Type B pancreatic cell (in vitro differentiated cells): Measurements from ENCODE around the gene CTSA. TPM values are rescaled to one million over a fixed set of nuclear protein-coding genes. Genes with fewer than 3 reads are reported as not detected.
A peak's percentile ranks its signal among the peaks of the same experiment; 100 is the strongest.

Experiments used
- DNase-seq: peaks from one replicate; pipeline ENCODE4 v3.0.0; 2021; ENCODE audit warnings: mixed read lengths; ENCODE audit not compliant: unreplicated experiment; ENCODE audit errors: extremely low spot score
- H3K27ac Mint-ChIP-seq: 2 replicates; pipeline ENCODE4 v1.8.0; 2021; ENCODE audit warnings: mild to moderate bottlenecking, mixed read lengths
- H3K27me3 Mint-ChIP-seq: 2 replicates; pipeline ENCODE4 v1.8.0; 2021; ENCODE audit warnings: mixed read lengths
- H3K36me3 Mint-ChIP-seq: 2 replicates; pipeline ENCODE4 v1.8.0; 2021; ENCODE audit warnings: mixed read lengths
- H3K4me1 Mint-ChIP-seq: one replicate; pipeline ENCODE4 v1.8.0; 2021; ENCODE audit warnings: mixed read lengths; ENCODE audit not compliant: unreplicated experiment
- H3K4me3 Mint-ChIP-seq: 2 replicates; pipeline ENCODE4 v1.8.0; 2021; ENCODE audit warnings: mild to moderate bottlenecking, mixed read lengths
- H3K9me3 Mint-ChIP-seq: 2 replicates; pipeline ENCODE4 v1.8.0; 2021; ENCODE audit warnings: mixed read lengths
- total RNA-seq: library from RNA; stranded (reverse); gene quantifications from 2 replicates; pipeline ENCODE4 v1.2.1, GENCODE V29; 2021; ENCODE audit warnings: low replicate concordance
- TF ChIP-seq, protein P1 (sequence below): fragments of 200-600 bp; sonication (generic); conservative IDR thresholded peaks from 2 replicates; pipeline ENCODE4 v1.5.0; 2021; ENCODE audit warnings: antibody characterized with exemption, mild to moderate bottlenecking

The CTSA gene
- total RNA-seq, 1 donor from 2014 or later: 142 TPM

DNA sequence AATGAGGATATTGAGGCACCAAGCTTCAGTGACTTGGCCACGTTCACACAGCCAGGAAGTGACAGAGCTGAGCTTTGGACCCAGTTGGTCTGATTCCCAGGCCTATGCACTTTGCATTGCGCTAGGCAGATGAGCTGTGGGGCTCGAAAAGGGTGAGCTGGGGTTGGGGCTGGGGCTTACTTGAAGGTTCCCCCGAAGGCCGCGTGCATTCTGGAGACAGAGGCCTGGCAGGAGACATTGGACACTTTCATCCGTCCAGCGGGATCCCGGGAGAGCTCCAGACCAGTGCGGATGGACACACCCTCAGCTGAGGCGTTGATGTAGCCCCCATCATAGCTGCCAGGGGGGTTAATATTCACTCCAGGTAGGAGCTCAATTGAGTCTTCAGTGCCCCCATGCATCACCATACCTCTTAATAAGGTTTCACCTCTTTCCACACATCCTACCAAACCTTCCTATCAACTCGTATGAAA is 18.2 kb downstream of the CTSA start:
- Mint-ChIP-seq H3K36me3 (peaks cover 10% of the 10 kb centered on the region), H3K4me1 (peaks cover 11% of the 10 kb centered on the region), H3K9me3 (no peaks in the 10 kb centered on the region), H3K4me3 (no peak overlapping the region), H3K27ac (no peak overlapping the region), H3K27me3 (no peaks in the 10 kb centered on the region)
- DNase-seq: no peak
- TF ChIP-seq, protein P1, sequence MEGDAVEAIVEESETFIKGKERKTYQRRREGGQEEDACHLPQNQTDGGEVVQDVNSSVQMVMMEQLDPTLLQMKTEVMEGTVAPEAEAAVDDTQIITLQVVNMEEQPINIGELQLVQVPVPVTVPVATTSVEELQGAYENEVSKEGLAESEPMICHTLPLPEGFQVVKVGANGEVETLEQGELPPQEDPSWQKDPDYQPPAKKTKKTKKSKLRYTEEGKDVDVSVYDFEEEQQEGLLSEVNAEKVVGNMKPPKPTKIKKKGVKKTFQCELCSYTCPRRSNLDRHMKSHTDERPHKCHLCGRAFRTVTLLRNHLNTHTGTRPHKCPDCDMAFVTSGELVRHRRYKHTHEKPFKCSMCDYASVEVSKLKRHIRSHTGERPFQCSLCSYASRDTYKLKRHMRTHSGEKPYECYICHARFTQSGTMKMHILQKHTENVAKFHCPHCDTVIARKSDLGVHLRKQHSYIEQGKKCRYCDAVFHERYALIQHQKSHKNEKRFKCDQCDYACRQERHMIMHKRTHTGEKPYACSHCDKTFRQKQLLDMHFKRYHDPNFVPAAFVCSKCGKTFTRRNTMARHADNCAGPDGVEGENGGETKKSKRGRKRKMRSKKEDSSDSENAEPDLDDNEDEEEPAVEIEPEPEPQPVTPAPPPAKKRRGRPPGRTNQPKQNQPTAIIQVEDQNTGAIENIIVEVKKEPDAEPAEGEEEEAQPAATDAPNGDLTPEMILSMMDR: no peak

DNA sequence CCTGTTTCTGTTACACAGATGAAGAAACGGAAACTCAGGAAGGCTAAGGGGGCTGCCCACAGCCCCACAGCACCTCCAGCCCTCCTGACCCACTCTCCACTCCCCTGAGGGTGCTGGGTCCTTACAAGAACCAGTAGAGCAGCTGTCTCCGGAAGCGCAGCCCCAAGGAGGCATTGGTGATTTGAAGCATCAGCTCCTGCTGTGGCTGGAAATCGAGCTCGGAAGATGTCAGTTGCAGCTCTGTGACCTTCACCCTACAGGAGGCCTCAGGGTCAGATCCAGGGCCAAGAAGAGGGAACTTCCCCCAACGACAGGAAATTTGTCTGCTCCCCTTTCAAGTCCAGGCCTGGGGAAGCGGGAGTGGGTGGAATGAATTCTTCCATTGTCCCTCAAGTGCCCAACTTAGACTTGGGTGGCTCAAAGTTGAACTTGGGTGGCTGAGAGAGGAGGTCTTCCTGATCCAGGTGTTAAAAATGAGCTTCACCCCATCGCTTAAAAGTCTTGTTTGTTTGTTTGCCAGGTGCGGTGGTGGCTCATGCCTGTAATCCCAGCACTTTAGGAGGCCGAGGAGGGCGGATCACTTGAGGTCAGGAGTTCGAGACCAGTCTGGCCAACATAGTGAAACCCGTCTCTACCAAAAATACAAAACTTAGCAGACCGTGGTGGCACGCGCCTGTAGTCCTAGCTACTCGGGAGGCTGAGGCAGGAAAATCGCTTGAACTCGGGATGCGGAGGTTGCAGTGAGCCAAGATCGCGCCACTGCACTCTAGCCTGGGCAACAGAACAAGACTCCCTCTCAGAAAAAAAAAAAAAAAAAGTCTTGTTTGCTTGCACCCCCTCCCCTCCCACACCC is 18.9 kb downstream of the CTSA start:
- no peaks in the 10 kb centered on the region for H3K27me3 Mint-ChIP-seq
- H3K9me3 Mint-ChIP-seq: no peaks in the 10 kb centered on the region
- H3K4me1 Mint-ChIP-seq: peaks cover 14% of the 10 kb centered on the region
- H3K27ac Mint-ChIP-seq: peak overlapping the region; percentile 86
- peaks cover 10% of the 10 kb centered on the region for H3K36me3 Mint-ChIP-seq
- TF ChIP-seq, protein P1: no peak
- DNase-seq: no peak
- H3K4me3 Mint-ChIP-seq: peak overlapping the region; percentile 93

DNA sequence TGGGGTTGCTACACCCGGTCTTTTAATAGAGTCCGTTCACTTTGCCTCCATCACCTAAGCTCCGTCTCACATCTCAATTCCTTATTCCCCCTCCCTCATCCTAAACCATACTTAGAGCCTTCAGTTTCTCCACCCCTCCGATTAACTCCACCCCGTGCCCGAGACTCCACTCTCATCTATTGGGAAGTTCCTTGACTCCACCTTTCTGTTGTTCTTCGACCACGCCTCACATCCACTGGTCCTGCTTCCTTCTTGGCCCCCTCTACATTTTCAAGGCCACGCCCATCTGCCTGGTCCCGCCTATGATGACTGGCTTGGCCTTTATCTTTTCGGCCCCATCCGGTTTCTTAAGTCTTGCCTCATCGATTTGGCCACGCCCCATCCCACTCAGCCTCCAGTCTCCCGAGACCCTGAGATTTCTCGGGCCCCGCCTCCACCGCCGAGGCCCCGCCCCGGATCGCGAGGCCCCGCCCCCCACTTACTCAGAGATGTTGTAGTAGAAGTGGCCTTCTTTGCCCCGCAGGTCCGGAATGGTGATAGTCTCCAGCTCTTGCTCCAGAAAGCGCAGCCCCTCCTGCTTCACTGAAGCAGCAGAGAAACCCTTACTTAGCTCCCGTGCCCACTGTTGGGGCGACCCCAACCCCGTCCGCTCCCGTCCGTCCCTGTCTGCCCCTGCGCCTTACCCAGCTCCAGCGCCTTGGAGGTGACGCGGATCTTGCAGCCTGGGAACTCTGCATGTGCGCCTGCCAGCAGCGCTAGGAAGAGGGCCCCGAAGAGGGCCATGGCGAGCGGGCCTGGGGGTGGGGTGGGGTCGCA is 19.7 kb downstream of the CTSA start:
- Mint-ChIP-seq H3K9me3 (no peaks in the 10 kb centered on the region), H3K27me3 (no peaks in the 10 kb centered on the region), H3K36me3 (peaks cover 10% of the 10 kb centered on the region), H3K27ac (peak overlapping the region; percentile 86), H3K4me3 (peak overlapping the region; percentile 93), H3K4me1 (peaks cover 14% of the 10 kb centered on the region)
- TF ChIP-seq, protein P1: no peak
- peak; percentile 99 for DNase-seq

DNA sequence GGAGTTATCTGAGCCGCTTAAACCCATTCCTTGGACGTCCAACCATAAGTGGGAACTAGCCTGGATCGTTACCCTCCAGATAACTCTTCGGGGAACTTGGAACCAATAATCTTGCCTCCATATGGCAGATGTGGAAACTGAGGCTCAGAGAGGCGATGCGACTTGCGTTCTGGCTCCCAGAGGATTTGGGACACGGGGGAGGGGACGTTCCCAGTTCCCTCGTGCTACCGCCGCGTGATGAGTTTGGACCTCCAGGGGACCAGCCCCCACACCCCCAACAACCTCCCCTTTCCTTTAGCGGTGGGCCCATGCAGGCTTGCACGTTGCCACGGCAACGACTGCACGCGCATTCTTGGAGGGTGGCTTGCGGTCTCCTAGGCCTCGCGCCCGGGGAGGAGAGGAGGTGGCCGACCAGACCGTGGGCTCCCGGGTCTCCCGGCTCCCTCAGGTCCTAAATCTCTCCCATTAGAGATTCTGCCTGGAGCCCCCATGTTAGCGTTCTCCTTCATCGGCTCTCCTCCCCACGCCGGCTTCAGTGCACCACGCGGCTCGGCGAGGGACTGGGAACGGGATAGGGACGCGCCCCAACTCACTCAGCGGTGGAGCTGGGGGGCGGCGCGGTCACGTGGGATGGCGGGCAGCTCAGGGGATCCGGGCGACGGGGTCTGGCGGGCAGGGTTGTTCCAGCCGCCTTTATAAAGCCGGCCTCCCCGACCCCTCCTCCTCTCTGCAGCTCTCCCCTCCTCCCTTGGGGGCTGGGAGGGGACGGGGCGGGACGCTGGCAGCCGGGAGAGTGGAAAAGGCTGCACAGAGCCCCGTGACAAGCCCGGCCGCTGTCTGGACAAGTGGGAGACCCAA is 20.6 kb downstream of the CTSA start, which contains the start of gene PLTP:
Gene PLTP, minus strand, starts transcription at position 670 of the 858 bp plus-strand sequence. CDS start 703 bp downstream, outside the sequence.
- Mint-ChIP-seq H3K36me3 (peaks cover 10% of the 10 kb centered on the region), H3K4me3 (peak within 1 kb of the TSS; percentile 93), H3K4me1 (peaks cover 14% of the 10 kb centered on the region), H3K27me3 (no peaks in the 10 kb centered on the region), H3K27ac (peak within 1 kb of the TSS; percentile 86), H3K9me3 (no peaks in the 10 kb centered on the region)
- TF ChIP-seq, protein P1: no peak
- DNase-seq: peak; percentile 81

DNA sequence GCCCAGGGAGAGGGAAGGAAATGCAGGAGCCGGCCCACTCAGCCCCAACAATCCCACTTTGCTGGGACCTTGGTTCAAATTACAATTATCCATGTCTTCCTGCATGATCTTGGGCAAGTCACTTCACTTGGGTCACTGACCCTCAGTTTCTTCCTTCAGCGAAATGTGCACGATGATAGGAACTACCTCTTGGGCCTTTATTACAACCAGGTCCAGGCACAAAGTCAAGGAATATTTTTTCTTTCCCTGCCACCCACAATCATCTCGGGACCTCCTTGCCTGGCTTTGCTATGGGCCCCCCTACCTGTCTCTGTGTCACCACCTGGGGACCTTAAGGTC is 21.2 kb downstream of the CTSA start:
- peaks cover 14% of the 10 kb centered on the region for H3K4me1 Mint-ChIP-seq
- H3K27me3 Mint-ChIP-seq: no peaks in the 10 kb centered on the region
- peak overlapping the region; percentile 93 for H3K4me3 Mint-ChIP-seq
- H3K9me3 Mint-ChIP-seq: no peaks in the 10 kb centered on the region
- peak overlapping the region; percentile 53 for H3K27ac Mint-ChIP-seq
- DNase-seq: no peak
- TF ChIP-seq, protein P1: no peak
- H3K36me3 Mint-ChIP-seq: peaks cover 10% of the 10 kb centered on the region
